ENCODE data around the gene GFRA1.

DNA sequence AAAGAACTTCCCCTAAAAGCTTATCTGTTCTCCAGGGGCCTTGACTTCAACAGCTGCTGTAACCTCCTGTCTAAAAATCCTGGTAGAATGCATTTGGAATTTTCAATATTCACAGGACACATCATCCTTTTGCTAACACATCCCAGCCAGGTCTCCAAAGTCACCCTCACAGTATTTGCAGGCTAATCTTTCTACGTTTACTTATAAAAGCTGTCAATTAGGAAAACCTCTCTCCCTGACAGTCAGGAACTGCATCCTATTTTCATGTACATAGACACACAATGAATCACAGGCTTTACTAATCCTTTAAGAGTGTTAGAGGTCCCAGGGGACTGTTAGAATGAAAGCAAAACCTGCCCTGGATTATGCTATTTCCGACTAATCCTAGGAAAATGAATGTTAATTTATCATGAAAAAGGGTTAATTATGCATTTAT lies 102.2 kb downstream of the GFRA1 start:
- no peak for TF ChIP-seq POLR2A (IDR thresholded peaks at IDR 0.05)
- TF ChIP-seq, protein P1, sequence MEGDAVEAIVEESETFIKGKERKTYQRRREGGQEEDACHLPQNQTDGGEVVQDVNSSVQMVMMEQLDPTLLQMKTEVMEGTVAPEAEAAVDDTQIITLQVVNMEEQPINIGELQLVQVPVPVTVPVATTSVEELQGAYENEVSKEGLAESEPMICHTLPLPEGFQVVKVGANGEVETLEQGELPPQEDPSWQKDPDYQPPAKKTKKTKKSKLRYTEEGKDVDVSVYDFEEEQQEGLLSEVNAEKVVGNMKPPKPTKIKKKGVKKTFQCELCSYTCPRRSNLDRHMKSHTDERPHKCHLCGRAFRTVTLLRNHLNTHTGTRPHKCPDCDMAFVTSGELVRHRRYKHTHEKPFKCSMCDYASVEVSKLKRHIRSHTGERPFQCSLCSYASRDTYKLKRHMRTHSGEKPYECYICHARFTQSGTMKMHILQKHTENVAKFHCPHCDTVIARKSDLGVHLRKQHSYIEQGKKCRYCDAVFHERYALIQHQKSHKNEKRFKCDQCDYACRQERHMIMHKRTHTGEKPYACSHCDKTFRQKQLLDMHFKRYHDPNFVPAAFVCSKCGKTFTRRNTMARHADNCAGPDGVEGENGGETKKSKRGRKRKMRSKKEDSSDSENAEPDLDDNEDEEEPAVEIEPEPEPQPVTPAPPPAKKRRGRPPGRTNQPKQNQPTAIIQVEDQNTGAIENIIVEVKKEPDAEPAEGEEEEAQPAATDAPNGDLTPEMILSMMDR (IDR thresholded peaks at IDR 0.05) = no peak
